Nephron progenitor cell (in vitro differentiated cells): ENCODE measurements around the gene GTPBP8.

ENCODE experiments used
- DNase-seq: peaks from one replicate; pipeline ENCODE4 v3.0.0; 2021
- H3K27ac Mint-ChIP-seq: 2 replicates; pipeline ENCODE4 v1.8.0; 2021; ENCODE audit warnings: mild to moderate bottlenecking, moderate library complexity, mixed read lengths
- H3K27me3 Mint-ChIP-seq: 2 replicates; pipeline ENCODE4 v1.8.0; 2021; ENCODE audit warnings: mild to moderate bottlenecking, low read depth, mixed read lengths; ENCODE audit not compliant: poor library complexity
- H3K36me3 Mint-ChIP-seq: 2 replicates; pipeline ENCODE4 v1.8.0; 2021; ENCODE audit warnings: low read depth, mixed read lengths
- H3K4me1 Mint-ChIP-seq: 2 replicates; pipeline ENCODE4 v1.8.0; 2021; ENCODE audit warnings: mixed read lengths
- H3K4me3 Mint-ChIP-seq: 2 replicates; pipeline ENCODE4 v1.8.0; 2021; ENCODE audit warnings: mild to moderate bottlenecking, moderate library complexity, mixed read lengths
- H3K9me3 Mint-ChIP-seq: 2 replicates; pipeline ENCODE4 v1.8.0; 2021; ENCODE audit warnings: mild to moderate bottlenecking, moderate library complexity, mixed read lengths
- TF ChIP-seq, protein P1 (sequence below): fragments of 200-600 bp; sonication (generic); IDR thresholded peaks from 2 replicates; pipeline ENCODE4 v1.5.0; 2021; ENCODE audit warnings: antibody characterized with exemption

The GTPBP8 gene

DNA sequence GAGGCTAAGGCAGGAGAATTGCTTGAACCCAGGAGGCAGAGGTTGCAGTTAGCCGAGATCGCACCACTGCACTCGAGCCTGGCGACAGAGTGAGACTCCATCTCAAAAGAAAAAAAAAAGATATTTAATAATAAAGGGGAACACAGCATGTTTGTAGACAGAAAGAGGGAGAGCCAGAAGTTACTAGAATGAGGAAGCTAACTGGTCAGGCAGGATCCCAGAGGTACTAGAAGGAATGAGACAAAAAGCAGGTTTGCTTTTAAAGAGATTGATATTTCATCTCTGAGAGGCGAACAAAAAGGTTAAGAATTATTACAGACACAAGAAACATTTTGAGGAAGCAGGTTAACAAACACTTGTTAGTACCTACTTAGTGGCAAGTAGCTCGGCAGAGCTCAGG, 25.1 kb upstream of the GTPBP8 start:
- Mint-ChIP-seq H3K4me1 (no peaks in the 10 kb centered on the region), H3K27me3 (peaks cover 3% of the 10 kb centered on the region), H3K4me3 (no peak overlapping the region), H3K9me3 (peaks cover 27% of the 10 kb centered on the region), H3K36me3 (no peaks in the 10 kb centered on the region), H3K27ac (no peak overlapping the region)
- TF ChIP-seq, protein P1, sequence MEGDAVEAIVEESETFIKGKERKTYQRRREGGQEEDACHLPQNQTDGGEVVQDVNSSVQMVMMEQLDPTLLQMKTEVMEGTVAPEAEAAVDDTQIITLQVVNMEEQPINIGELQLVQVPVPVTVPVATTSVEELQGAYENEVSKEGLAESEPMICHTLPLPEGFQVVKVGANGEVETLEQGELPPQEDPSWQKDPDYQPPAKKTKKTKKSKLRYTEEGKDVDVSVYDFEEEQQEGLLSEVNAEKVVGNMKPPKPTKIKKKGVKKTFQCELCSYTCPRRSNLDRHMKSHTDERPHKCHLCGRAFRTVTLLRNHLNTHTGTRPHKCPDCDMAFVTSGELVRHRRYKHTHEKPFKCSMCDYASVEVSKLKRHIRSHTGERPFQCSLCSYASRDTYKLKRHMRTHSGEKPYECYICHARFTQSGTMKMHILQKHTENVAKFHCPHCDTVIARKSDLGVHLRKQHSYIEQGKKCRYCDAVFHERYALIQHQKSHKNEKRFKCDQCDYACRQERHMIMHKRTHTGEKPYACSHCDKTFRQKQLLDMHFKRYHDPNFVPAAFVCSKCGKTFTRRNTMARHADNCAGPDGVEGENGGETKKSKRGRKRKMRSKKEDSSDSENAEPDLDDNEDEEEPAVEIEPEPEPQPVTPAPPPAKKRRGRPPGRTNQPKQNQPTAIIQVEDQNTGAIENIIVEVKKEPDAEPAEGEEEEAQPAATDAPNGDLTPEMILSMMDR: no peak
- no peak for DNase-seq

DNA sequence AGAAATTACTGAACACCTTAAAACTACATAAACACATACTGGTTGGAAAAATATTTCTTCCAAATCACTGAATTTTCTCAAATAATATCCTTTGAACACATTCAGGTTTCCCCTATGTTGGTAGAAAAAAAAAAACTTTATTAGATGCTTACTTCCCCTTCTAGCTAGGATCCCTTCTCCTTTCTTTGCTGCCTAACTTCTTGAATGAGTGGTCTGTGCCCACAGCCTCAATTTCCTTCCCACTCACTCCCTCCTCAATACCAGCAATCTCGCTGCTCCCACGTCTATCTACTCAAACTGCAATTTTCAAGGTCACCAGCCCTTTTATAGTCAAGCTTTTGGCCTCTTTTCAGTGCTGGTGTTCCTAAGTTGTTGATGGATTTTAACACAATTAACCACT, 24.2 kb upstream of the GTPBP8 start:
- TF ChIP-seq, protein P1: no peak
- Mint-ChIP-seq H3K36me3 (no peaks in the 10 kb centered on the region), H3K4me3 (no peak overlapping the region), H3K9me3 (peaks cover 25% of the 10 kb centered on the region), H3K27ac (no peak overlapping the region), H3K27me3 (peaks cover 7% of the 10 kb centered on the region), H3K4me1 (no peaks in the 10 kb centered on the region)
- no peak for DNase-seq

DNA sequence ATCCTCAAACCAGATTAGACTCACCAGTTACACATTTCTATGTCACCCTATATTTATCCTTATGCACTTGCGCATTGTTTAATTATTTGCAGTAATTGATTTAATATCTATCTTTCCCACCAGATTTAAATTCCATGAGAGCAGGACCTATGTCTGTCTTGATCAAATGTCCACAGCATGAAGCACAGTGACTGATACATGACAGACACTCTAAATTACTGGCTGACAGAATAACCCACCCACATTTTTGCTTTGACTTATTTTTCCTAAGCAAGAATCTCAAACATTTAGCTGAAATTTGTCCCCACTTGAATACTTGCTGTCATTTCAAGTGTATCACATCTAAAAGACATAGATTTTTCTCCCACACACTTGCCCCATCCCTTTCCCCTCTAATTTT, 23.4 kb upstream of the GTPBP8 start:
- H3K4me3 Mint-ChIP-seq: no peak overlapping the region
- no peak overlapping the region for H3K27ac Mint-ChIP-seq
- H3K27me3 Mint-ChIP-seq: peaks cover 10% of the 10 kb centered on the region
- DNase-seq: no peak
- H3K9me3 Mint-ChIP-seq: peaks cover 24% of the 10 kb centered on the region
- no peaks in the 10 kb centered on the region for H3K4me1 Mint-ChIP-seq
- TF ChIP-seq, protein P1: no peak
- H3K36me3 Mint-ChIP-seq: no peaks in the 10 kb centered on the region

DNA sequence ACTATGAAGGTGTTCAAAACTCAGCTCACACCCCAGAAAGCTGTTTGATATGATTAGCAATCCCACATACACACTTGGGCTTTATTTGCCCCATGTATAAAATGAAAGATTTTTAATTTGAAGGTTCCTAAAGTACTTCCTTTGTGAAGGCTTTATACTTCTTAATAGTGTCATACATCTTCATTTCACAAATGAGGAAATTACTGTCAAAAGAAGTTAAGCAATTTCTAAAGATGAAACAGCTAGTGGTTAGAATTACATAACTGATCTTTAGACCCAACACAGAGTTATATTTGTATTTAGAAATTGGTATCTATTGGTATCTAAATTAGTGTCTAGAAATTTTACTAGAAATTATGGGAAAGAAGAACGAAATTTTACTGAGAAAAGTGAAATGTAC, 23.0 kb upstream of the GTPBP8 start:
- no peak overlapping the region for H3K27ac Mint-ChIP-seq
- H3K27me3 Mint-ChIP-seq: peaks cover 10% of the 10 kb centered on the region
- no peaks in the 10 kb centered on the region for H3K36me3 Mint-ChIP-seq
- TF ChIP-seq, protein P1: no peak
- no peaks in the 10 kb centered on the region for H3K4me1 Mint-ChIP-seq
- H3K9me3 Mint-ChIP-seq: peaks cover 21% of the 10 kb centered on the region
- no peak overlapping the region for H3K4me3 Mint-ChIP-seq
- DNase-seq: no peak

DNA sequence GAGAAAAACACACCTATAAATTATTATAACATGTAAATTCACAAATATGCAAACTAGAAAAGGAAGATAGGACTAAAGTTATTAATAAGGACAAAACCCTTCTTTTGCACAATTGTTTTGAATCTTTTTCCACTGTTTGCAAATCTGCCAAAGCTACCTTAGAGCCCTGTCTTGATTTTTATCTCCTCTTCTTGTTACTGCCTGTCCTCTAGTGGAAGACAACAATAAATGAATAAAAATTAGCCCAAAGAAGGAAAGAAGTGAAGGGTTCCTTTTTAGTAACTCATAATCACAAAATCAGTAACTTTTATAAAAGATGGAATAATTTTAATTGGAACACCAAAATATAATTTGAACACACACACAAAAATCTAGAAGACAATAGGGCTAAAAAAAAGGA, 18.6 kb upstream of the GTPBP8 start:
- H3K27ac Mint-ChIP-seq: no peak overlapping the region
- H3K27me3 Mint-ChIP-seq: peaks cover 18% of the 10 kb centered on the region
- H3K4me1 Mint-ChIP-seq: no peaks in the 10 kb centered on the region
- no peak overlapping the region for H3K4me3 Mint-ChIP-seq
- TF ChIP-seq, protein P1: no peak
- H3K9me3 Mint-ChIP-seq: no peaks in the 10 kb centered on the region
- no peak for DNase-seq
- H3K36me3 Mint-ChIP-seq: no peaks in the 10 kb centered on the region

DNA sequence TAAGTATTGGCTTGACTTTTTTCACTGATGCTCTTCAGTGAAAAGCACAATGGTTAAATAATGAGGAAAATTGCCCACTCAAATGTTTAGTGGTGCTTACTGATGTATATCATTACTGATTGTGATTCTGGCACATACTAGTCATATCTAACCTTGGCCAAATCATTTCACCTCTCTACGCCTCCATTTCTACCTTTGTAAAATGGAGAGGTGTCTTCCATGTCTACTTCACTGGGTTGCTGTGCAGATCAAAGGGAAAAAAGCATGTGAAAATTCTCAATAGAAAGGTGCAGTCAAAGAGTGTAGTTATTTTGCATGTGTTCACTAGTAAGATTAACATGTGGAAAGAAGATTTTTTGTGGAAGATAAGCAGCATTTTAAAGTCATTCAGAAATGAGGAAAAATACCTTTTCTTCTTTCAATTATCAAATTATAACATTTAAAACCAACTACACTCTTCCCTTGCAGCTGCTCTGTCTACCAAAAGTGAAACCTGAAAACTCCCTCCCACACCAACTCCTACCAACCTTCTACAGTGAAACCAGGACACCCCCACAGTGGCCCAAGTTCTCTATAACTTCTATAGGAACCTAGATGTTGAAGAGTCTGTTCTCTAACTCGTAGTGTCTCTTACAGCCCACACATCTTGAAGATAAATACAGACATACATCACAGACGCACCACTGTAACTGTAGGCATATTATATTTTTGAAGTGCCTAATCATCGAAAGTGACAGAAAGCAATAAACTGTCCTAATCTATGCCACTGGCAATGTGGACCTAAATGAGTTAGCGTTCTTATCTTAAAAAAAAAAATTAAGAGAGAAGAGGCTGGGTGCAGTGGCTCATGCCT, 17.2 kb upstream of the GTPBP8 start:
- H3K27me3 Mint-ChIP-seq: peaks cover 22% of the 10 kb centered on the region
- H3K27ac Mint-ChIP-seq: no peak overlapping the region
- H3K36me3 Mint-ChIP-seq: no peaks in the 10 kb centered on the region
- no peak overlapping the region for H3K4me3 Mint-ChIP-seq
- TF ChIP-seq, protein P1: no peak
- H3K9me3 Mint-ChIP-seq: no peaks in the 10 kb centered on the region
- no peaks in the 10 kb centered on the region for H3K4me1 Mint-ChIP-seq
- no peak for DNase-seq
